Measurements from ENCODE around the gene FGG. TPM values are rescaled to one million over a fixed set of nuclear protein-coding genes. Genes with fewer than 3 reads are reported as not detected.
A peak's percentile ranks its signal among the peaks of the same experiment; 100 is the strongest.

The FGG gene
- 7.4 and 14.0 TPM in 2 replicates for total RNA-seq
- long read RNA-seq, transcript FGG-201 (9 exons, 1,659 nt) = minor isoform, 6 of 72 reads
- long read RNA-seq, transcript FGG-203 (10 exons, 1,760 nt) = major isoform, 62 of 72 reads
- long read RNA-seq, partial matches to known transcripts = 0 of 72 reads
- long read RNA-seq, other reads (novel, unspliced or antisense) = 4 of 72 reads

DNA sequence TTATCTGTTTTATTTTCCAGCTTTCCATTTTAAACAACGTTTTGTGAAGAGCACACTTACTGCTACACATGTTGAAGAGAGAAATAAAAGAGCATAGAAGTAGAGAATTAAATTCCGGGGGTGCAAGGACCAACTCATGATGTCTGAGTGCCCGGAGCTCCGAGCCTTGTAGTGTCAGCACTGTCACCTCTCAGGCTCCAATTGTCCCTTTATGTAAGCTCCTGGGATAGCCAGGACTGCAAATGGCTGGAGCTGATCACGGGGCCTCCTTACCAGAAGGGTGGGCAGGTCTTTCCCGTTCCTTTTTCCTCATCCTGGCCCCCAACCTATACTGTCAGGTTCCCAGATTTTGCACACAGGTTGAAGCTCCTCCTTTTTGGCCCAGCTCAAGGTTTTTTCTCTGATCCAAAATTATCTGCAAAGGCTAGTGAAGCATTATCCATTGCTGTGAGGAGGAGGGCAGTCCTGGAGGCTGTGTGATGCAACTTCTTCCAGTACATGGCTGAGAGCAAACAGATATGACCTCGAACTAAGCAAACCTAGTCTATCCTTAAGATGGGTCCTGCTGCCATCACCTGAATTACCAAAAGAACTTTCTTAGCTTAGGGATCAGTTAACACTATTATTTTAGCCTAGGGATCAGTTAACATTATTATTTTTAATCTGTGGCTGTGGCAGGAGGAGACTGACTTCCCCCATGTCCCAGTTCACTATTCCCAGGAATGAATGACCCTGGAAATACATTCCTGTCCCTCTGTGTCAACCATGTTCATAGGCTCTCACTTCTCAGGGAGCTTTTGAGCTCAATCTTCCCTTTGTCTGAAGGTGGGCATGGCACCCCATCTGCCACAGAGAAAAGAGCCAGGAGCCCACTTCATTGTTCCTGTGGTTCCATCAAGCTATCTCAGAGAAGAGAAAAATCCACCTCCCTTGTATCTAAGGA is at the start of gene FGG:
FGG (minus strand) TSS at position 185 of the 943 bp plus-strand sequence; CDS start at position 138, 47 bp downstream.
- no peak within 1 kb of the TSS for H3K4me3 Mint-ChIP-seq (ENCODE audit: low read depth)
- no peaks in the 10 kb centered on the region for H3K27me3 Mint-ChIP-seq

GRCh38 chr4:154660052-154660451 is 47.6 kb upstream of the FGG start:
- H3K9me3 Mint-ChIP-seq (ENCODE audit: low read depth) = peaks cover 13% of the 10 kb centered on the region
- H3K27ac Mint-ChIP-seq = peak overlapping the region; percentile 79

More for the DNA sequence above, at the start of gene FGG:
- H3K9me3 Mint-ChIP-seq (ENCODE audit: low read depth) = no peaks in the 10 kb centered on the region
- peaks cover 25% of the 10 kb centered on the region for H3K4me1 Mint-ChIP-seq (ENCODE audit: low read depth)
- TF ChIP-seq CTCF (IDR thresholded peaks at IDR 0.05; ENCODE audit: unreplicated experiment) = no peak
- DNase-seq (ENCODE audit: low spot score, unreplicated experiment) = no peak
- no peak within 1 kb of the TSS for H3K27ac Mint-ChIP-seq
- peaks cover 1% of the 10 kb centered on the region for H3K36me3 Mint-ChIP-seq (ENCODE audit: insufficient read depth)

DNA sequence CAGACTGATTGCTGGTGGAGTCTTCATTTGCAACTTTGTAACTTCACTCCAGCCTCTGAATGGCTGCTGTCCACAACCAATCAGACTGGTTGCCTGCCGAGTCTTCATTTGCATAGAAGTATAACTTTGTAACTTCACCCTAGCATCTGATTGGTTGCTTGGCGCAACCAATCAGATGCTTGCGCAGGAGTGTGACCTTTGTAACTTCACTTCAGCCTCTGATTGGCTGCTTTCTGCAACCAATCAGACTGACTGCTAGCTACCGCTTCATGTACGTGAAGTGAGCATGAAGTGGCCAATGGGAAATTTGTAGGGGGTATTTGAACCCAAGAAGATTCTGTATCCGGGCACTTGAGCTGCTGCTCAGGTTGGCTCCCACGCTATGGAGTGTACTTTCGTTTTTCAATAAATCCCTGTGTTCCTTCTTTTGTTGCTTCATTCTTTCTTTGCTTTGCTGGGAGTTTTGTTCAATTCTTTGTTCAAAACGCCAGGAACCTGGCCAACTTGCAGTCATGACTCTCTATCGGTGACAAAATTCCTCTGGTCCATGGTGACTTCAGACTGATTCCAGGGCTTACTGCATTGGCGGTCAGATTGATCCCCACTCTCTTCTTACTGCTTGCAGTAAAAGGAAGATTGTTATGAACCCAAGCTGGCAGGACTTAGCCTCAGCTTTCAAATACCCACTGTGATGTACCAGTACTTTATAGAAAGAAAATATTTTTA is 46.4 kb upstream of the FGG start:
- H3K36me3 Mint-ChIP-seq (ENCODE audit: insufficient read depth) = peaks cover 11% of the 10 kb centered on the region
- no peaks in the 10 kb centered on the region for H3K27me3 Mint-ChIP-seq
- peaks cover 6% of the 10 kb centered on the region for H3K4me1 Mint-ChIP-seq (ENCODE audit: low read depth)
- peaks cover 13% of the 10 kb centered on the region for H3K9me3 Mint-ChIP-seq (ENCODE audit: low read depth)
- DNase-seq (ENCODE audit: low spot score, unreplicated experiment) = no peak
- H3K4me3 Mint-ChIP-seq (ENCODE audit: low read depth) = no peak overlapping the region
- no peak for TF ChIP-seq CTCF (IDR thresholded peaks at IDR 0.05; ENCODE audit: unreplicated experiment)
- no peak overlapping the region for H3K27ac Mint-ChIP-seq

More at GRCh38 chr4:154660052-154660451, 47.6 kb upstream of the FGG start:
- Mint-ChIP-seq H3K4me3 (ENCODE audit: low read depth) (no peak overlapping the region), H3K27me3 (no peaks in the 10 kb centered on the region), H3K4me1 (ENCODE audit: low read depth) (peaks cover 6% of the 10 kb centered on the region), H3K36me3 (ENCODE audit: insufficient read depth) (peaks cover 11% of the 10 kb centered on the region)
- no peak for TF ChIP-seq CTCF (IDR thresholded peaks at IDR 0.05; ENCODE audit: unreplicated experiment)
- no peak for DNase-seq (ENCODE audit: low spot score, unreplicated experiment)

- Mint-ChIP-seq H3K36me3 (ENCODE audit: insufficient read depth) (peaks cover 9% of the 10 kb centered on the region), H3K27me3 (no peaks in the 10 kb centered on the region), H3K4me3 (ENCODE audit: low read depth) (no peak overlapping the region), H3K4me1 (ENCODE audit: low read depth) (peaks cover 39% of the 10 kb centered on the region), H3K27ac (no peak overlapping the region), H3K9me3 (ENCODE audit: low read depth) (peaks cover 6% of the 10 kb centered on the region)
- no peak for DNase-seq (ENCODE audit: low spot score, unreplicated experiment)
- no peak for TF ChIP-seq CTCF (IDR thresholded peaks at IDR 0.05; ENCODE audit: unreplicated experiment)
These were observed 31.0 kb upstream of the FGG start for GRCh38 chr4:154643493-154643892.
